ENCODE measurements around the gene CRISPLD2.

GRCh38 chr16:84931506-84931905 lies 111.7 kb downstream of the CRISPLD2 start:
- TF ChIP-seq CTCF (IDR thresholded peaks at IDR 0.05; ENCODE audit: low read depth, low read length) (no peak), EZH2phosphoT487 (IDR thresholded peaks at IDR 0.05; ENCODE audit: low read depth) (no peak)

Measured in OCI-LY3 (cell line).